Fibroblast of skin of right quadriceps (primary cell): ENCODE measurements around the gene PLCXD3.
"Not testable (repeated sequence)": the region's sequence is repeated elsewhere in the genome, so short reads cannot be mapped to it uniquely, and the experiment has no call there.

Experiments used
- DNase-seq: peaks from one replicate; pipeline ENCODE4 v3.0.0-alpha.2; 2013

The PLCXD3 gene

GRCh38 chr5:41510176-41510831 is at the start of gene PLCXD3:
PLCXD3 (minus strand) TSS chr5:41510601; CDS start chr5:41510526, 75 bp downstream.
- no peak for DNase-seq

GRCh38 chr5:41559184-41559583 is 48.8 kb upstream of the PLCXD3 start:
- DNase-seq: no peak

- no peak for DNase-seq
Observed at GRCh38 chr5:41558295-41558694, 47.9 kb upstream of the PLCXD3 start.

- DNase-seq: no peak
Observed at GRCh38 chr5:41547991-41548390, 37.6 kb upstream of the PLCXD3 start.

GRCh38 chr5:41542183-41542582 is 31.8 kb upstream of the PLCXD3 start:
- DNase-seq: no peak

GRCh38 chr5:41539454-41539853 is 29.1 kb upstream of the PLCXD3 start:
- no peak for DNase-seq

GRCh38 chr5:41537581-41537980 is 27.2 kb upstream of the PLCXD3 start:
- no peak for DNase-seq

GRCh38 chr5:41532485-41532884 is 22.1 kb upstream of the PLCXD3 start:
- DNase-seq: no peak

- peak; percentile 85 for DNase-seq
Observed at GRCh38 chr5:41527201-41527779, 16.9 kb upstream of the PLCXD3 start.

GRCh38 chr5:41526699-41527098 is 16.3 kb upstream of the PLCXD3 start:
- no peak for DNase-seq

GRCh38 chr5:41524174-41524573 is 13.8 kb upstream of the PLCXD3 start:
- DNase-seq: no peak

- DNase-seq: no peak
Observed at GRCh38 chr5:41522193-41522786, 11.9 kb upstream of the PLCXD3 start.

- no peak for DNase-seq
Observed at GRCh38 chr5:41519801-41520200, 9.4 kb upstream of the PLCXD3 start.

- no peak for DNase-seq
Observed at GRCh38 chr5:41517909-41518308, 7.5 kb upstream of the PLCXD3 start.

- DNase-seq: no peak
Observed at GRCh38 chr5:41511241-41511640, 840 bp upstream of the PLCXD3 start.

GRCh38 chr5:41509399-41510175 is 814 bp downstream of the PLCXD3 start:
- no peak for DNase-seq

- DNase-seq: no peak
Observed at GRCh38 chr5:41508696-41509398, 1.6 kb downstream of the PLCXD3 start.

GRCh38 chr5:41508186-41508585 is 2.2 kb downstream of the PLCXD3 start:
- no peak for DNase-seq

- DNase-seq: no peak
Observed at GRCh38 chr5:41507501-41507900, 2.9 kb downstream of the PLCXD3 start.

- no peak for DNase-seq
Observed at GRCh38 chr5:41503860-41504259, 6.5 kb downstream of the PLCXD3 start.

GRCh38 chr5:41503310-41503709 is 7.1 kb downstream of the PLCXD3 start:
- no peak for DNase-seq

- DNase-seq: not testable (repeated sequence)
Observed at GRCh38 chr5:41493490-41494126, 16.8 kb downstream of the PLCXD3 start.

- no peak for DNase-seq
Observed at GRCh38 chr5:41485533-41485932, 24.9 kb downstream of the PLCXD3 start.
